ENCODE data around the gene FLYWCH1.

DNA sequence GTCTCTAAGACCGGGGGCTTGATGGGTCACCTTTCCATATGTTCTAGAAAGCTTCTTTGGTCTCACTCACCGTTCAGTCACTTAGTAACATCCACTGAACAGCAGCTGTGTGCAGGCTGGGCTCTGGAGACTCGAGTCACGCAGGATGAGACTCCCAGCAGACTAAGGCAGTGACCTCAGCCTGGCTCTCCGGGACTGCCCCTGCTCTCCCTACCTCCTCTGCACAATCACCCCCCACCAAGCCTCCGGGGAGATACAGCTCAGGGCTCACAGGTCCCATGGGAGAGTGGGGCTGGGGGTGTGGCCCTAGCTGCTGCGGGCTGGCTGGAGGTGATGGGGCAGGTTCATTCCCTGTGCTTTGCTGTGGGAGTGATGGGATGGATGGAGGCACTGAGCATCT, 14.6 kb upstream of the FLYWCH1 start:
- TF ChIP-seq, protein P1, sequence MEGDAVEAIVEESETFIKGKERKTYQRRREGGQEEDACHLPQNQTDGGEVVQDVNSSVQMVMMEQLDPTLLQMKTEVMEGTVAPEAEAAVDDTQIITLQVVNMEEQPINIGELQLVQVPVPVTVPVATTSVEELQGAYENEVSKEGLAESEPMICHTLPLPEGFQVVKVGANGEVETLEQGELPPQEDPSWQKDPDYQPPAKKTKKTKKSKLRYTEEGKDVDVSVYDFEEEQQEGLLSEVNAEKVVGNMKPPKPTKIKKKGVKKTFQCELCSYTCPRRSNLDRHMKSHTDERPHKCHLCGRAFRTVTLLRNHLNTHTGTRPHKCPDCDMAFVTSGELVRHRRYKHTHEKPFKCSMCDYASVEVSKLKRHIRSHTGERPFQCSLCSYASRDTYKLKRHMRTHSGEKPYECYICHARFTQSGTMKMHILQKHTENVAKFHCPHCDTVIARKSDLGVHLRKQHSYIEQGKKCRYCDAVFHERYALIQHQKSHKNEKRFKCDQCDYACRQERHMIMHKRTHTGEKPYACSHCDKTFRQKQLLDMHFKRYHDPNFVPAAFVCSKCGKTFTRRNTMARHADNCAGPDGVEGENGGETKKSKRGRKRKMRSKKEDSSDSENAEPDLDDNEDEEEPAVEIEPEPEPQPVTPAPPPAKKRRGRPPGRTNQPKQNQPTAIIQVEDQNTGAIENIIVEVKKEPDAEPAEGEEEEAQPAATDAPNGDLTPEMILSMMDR (IDR thresholded peaks at IDR 0.05; ENCODE audit: borderline replicate concordance, extremely low read depth, low read length, poor library complexity, severe bottlenecking) = no peak
- no peak for TF ChIP-seq EZH2 (IDR thresholded peaks at IDR 0.05; ENCODE audit: borderline replicate concordance, low read depth, low read length, severe bottlenecking)

Data from DND-41 (cell line).